SK-N-SH (cell line): ENCODE measurements around the gene NTM. TPM values are rescaled to one million over a fixed set of nuclear protein-coding genes. Genes with fewer than 3 reads are reported as not detected.

Experiments used
- CTCF ChIA-PET: fragments of 300-600, 350-600 bp; formaldehyde crosslinking; extraction: SDS; loops from one replicate; lab custom pipeline; 2021; lab: Yijun Ruan, JAX
- POLR2A ChIA-PET: fragments of 350-600 bp; sonication (Branson Sonifier 250); formaldehyde crosslinking; extraction: SDS; loops from one replicate; lab custom pipeline; 2020; ENCODE audit warnings: antibody characterized with exemption, inconsistent platforms; lab: Yijun Ruan, JAX
- DNase-seq: peaks from one replicate; pipeline ENCODE4 v3.0.0; 2012
- H2AFZ ChIP-seq: fragments of 200-600 bp; sonication (generic); 2 replicates; pipeline ENCODE4 v1.8.1; 2016; ENCODE audit warnings: antibody characterized with exemption, mild to moderate bottlenecking, low read depth
- H3F3A ChIP-seq: fragments of 200-600 bp; sonication (generic); replicated peaks from 2 replicates; pipeline ENCODE3; 2016; ENCODE audit warnings: antibody characterized with exemption, mild to moderate bottlenecking; ENCODE audit not compliant: insufficient read depth
- H3K27ac ChIP-seq, 2 experiments: fragments of 200-500 bp in 1 of 2; fragments of 200-600 bp in 1 of 2; sonication (Bioruptor generic) in 1 of 2; sonication (generic), shearing (Covaris generic) in 1 of 2; 2 replicates each; pipeline versions ENCODE4 v1.5.1 to v1.6.1; 2014 to 2016; ENCODE audit warnings: low read depth in 2 of 2, inconsistent platforms in 1 of 2, low read length in 1 of 2, mild to moderate bottlenecking in 1 of 2, mixed read lengths in 1 of 2
- H3K27me3 ChIP-seq: fragments of 200-600 bp; sonication (generic), shearing (Covaris generic); 2 replicates; pipeline ENCODE4 v1.6.1; 2016; ENCODE audit warnings: mixed run types; ENCODE audit not compliant: insufficient read depth
- H3K36me3 ChIP-seq, 2 experiments: fragments of 200-500 bp in 1 of 2; fragments of 200-600 bp in 1 of 2; sonication (Bioruptor generic) in 1 of 2; sonication (generic) in 1 of 2; replicated peaks in 1 of 2; 2 replicates each; pipeline versions ENCODE3 to v1.5.1; 2014 to 2016; ENCODE audit warnings: low read length in 1 of 2, mild to moderate bottlenecking in 1 of 2; ENCODE audit not compliant: insufficient read depth in 2 of 2, control insufficient read depth in 1 of 2
- H3K4me1 ChIP-seq, 2 experiments: fragments of 200-500 bp in 1 of 2; fragments of 200-600 bp in 1 of 2; sonication (Bioruptor generic) in 1 of 2; sonication (generic), shearing (Covaris generic) in 1 of 2; 2 replicates each; pipeline versions ENCODE4 v1.5.1 to v1.6.1; 2014 to 2016; ENCODE audit warnings: low read depth in 1 of 2, low read length in 1 of 2, mixed run types in 1 of 2; ENCODE audit not compliant: insufficient read depth in 2 of 2, control insufficient read depth in 1 of 2
- H3K4me2 ChIP-seq: fragments of 200-600 bp; sonication (generic), shearing (Covaris generic); 2 replicates; pipeline ENCODE4 v1.6.1; 2017; ENCODE audit warnings: mixed run types
- H3K4me3 ChIP-seq, 2 experiments: fragments of 200-500 bp in 1 of 2; fragments of 200-600 bp in 1 of 2; sonication (Bioruptor generic) in 1 of 2; sonication (generic), shearing (Covaris generic) in 1 of 2; 2 replicates each; pipeline versions ENCODE4 v1.5.1 to v1.8.1; 2014 to 2016; ENCODE audit warnings: low read depth in 2 of 2, inconsistent platforms in 1 of 2, low read length in 1 of 2, mild to moderate bottlenecking in 1 of 2, mixed read lengths in 1 of 2, moderate library complexity in 1 of 2
- H3K79me2 ChIP-seq: fragments of 200-600 bp; sonication (generic); 2 replicates; pipeline ENCODE4 v1.8.1; 2017; ENCODE audit warnings: mild to moderate bottlenecking; ENCODE audit not compliant: insufficient read depth
- H3K9ac ChIP-seq: fragments of 200-600 bp; sonication (generic); 2 replicates; pipeline ENCODE4 v1.6.1; 2017; ENCODE audit warnings: mixed run types
- H3K9me2 ChIP-seq: fragments of 200-600 bp; sonication (generic); 2 replicates; pipeline ENCODE4 v1.6.1; 2017; ENCODE audit warnings: mixed run types
- H3K9me3 ChIP-seq: fragments of 200-600 bp; sonication (generic); 2 replicates; pipeline ENCODE4 v1.6.1; 2017; ENCODE audit warnings: mixed run types, mild to moderate bottlenecking, moderate library complexity
- H4K20me1 ChIP-seq: fragments of 200-600 bp; sonication (generic); 2 replicates; pipeline ENCODE4 v1.6.1; 2017; ENCODE audit warnings: mild to moderate bottlenecking, mixed run types; ENCODE audit not compliant: insufficient read depth
- ELF1 ChIP-seq: IDR thresholded peaks from 2 replicates; pipeline ENCODE4 v1.4.0; 2012
- EZH2phosphoT487 ChIP-seq: fragments of 200-600 bp; sonication (generic); IDR thresholded peaks from 2 replicates; pipeline ENCODE4 v1.6.1; 2017; ENCODE audit warnings: low read depth, mixed run types, mild to moderate bottlenecking, antibody characterized with exemption, moderate library complexity, borderline replicate concordance
- FOSL2 ChIP-seq: IDR thresholded peaks from 2 replicates; pipeline ENCODE4 v1.4.0; 2012; ENCODE audit warnings: low read depth, mild to moderate bottlenecking, moderate library complexity, borderline replicate concordance
- GABPA ChIP-seq: IDR thresholded peaks from 2 replicates; pipeline ENCODE4 v1.4.0; 2012; ENCODE audit warnings: low read depth, mild to moderate bottlenecking
- IRF3 ChIP-seq: fragments of 150-350 bp; IDR thresholded peaks from 2 replicates; pipeline ENCODE4 v1.6.1; 2016; ENCODE audit warnings: mild to moderate bottlenecking, low read depth, low read length
- JUND ChIP-seq: IDR thresholded peaks from 2 replicates; pipeline ENCODE4 v1.4.0; 2012
- MAX ChIP-seq: IDR thresholded peaks from 2 replicates; pipeline ENCODE4 v1.4.0; 2012; ENCODE audit warnings: low read depth
- MEF2A ChIP-seq: IDR thresholded peaks from 2 replicates; pipeline ENCODE4 v1.4.0; 2012; ENCODE audit warnings: low read depth, borderline replicate concordance
- NFIC ChIP-seq: IDR thresholded peaks from 2 replicates; pipeline ENCODE4 v1.4.0; 2012; ENCODE audit warnings: borderline replicate concordance
- NRF1 ChIP-seq: IDR thresholded peaks from 2 replicates; pipeline ENCODE4 v1.6.1; 2012; ENCODE audit warnings: low read depth, mild to moderate bottlenecking, low read length
- POLR2AphosphoS5 ChIP-seq: IDR thresholded peaks from 2 replicates; pipeline ENCODE4 v1.6.1; 2012; ENCODE audit warnings: low read depth, low read length
- RAD21 ChIP-seq: IDR thresholded peaks from 2 replicates; pipeline ENCODE4 v1.6.1; 2012; ENCODE audit warnings: mild to moderate bottlenecking, low read length
- SMC3 ChIP-seq: IDR thresholded peaks from 2 replicates; pipeline ENCODE4 v1.6.1; 2012; ENCODE audit warnings: low read depth, low read length, improper control_type of control experiment
- TAF1 ChIP-seq: IDR thresholded peaks from 2 replicates; pipeline ENCODE4 v1.6.1; 2012; ENCODE audit warnings: low read depth, mild to moderate bottlenecking, low read length, moderate library complexity, borderline replicate concordance
- TCF12 ChIP-seq: IDR thresholded peaks from 2 replicates; pipeline ENCODE4 v1.4.0; 2012
- USF2 ChIP-seq: fragments of 150-350 bp; IDR thresholded peaks from 2 replicates; pipeline ENCODE4 v1.6.1; 2017; ENCODE audit warnings: antibody characterized with exemption, low read length, low read depth, borderline replicate concordance
- YY1 ChIP-seq: IDR thresholded peaks from 2 replicates; pipeline ENCODE4 v1.4.0; 2012; ENCODE audit warnings: low read depth, mild to moderate bottlenecking
- ZBTB33 ChIP-seq: IDR thresholded peaks from 2 replicates; pipeline ENCODE4 v1.4.0; 2012; ENCODE audit warnings: low read depth, borderline replicate concordance
- WGBS: methylation state at CpG from one replicate; pipeline ENCODE4 v1.1.6; 2017; ENCODE audit warnings: low lambda C conversion rate; 5-methylcytosine and 5-hydroxymethylcytosine counted together
- polyA plus RNA-seq, 3 experiments: library from polyadenylated mRNA; depleted of rRNA; stranded (reverse); fragments of >200 nt; gene quantifications; 2 replicates each; pipeline ENCODE4 v1.2.3, GENCODE V29; 2012

NTM gene
- polyA plus RNA-seq, 1 of the 3 experiments (the other 2 are of a cell fraction) = 20.0 TPM

GRCh38 chr11:131893103-131893890, 522.9 kb downstream of the NTM start:
- Histone ChIP-seq H2AFZ (no peak overlapping the region), H3K4me1 (peaks cover 4 to 28% of the 10 kb centered on the region in 2 experiments; a peak in 3 of 4 replicates), H3F3A (peaks cover 22% of the 10 kb centered on the region), H3K27ac (no peak overlapping the region), H3K9me2 (no peaks in the 10 kb centered on the region)
- WGBS = 86% methylated on average over 8 of the region's 8 CpGs
- no peak for DNase-seq
- no peak for TF ChIP-seq ELF1
- no peak for TF ChIP-seq IRF3
- TF ChIP-seq YY1 = no peak
- TF ChIP-seq USF2 = no peak
- no peak for TF ChIP-seq POLR2AphosphoS5
- no peak for TF ChIP-seq NFIC
- TF ChIP-seq NRF1 = no peak
- TF ChIP-seq TCF12 = no peak
- TF ChIP-seq RAD21 = no peak
- TF ChIP-seq TAF1 = no peak
- TF ChIP-seq GABPA = no peak
- no peak for TF ChIP-seq JUND
- no peak for TF ChIP-seq ZBTB33
- TF ChIP-seq, all 33 proteins: peak for 0
- ChIA-PET POLR2A (no interaction called here), CTCF (interaction anchor here (0.8 to 1.9 kb wide), 3 partner anchors 14 to 198 kb away, joined by 3 to 4 read pairs (median 3); no protein-coding TSS in a partner anchor)
- H3K36me3 ChIP-seq = no peaks in the 10 kb centered on the region
- H3K79me2 ChIP-seq = no peaks in the 10 kb centered on the region
- no peaks in the 10 kb centered on the region for H3K27me3 ChIP-seq
- H4K20me1 ChIP-seq = no peaks in the 10 kb centered on the region
- H3K4me3 ChIP-seq = no peak overlapping the region
- H3K4me2 ChIP-seq = no peak overlapping the region
- no peaks in the 10 kb centered on the region for H3K9me3 ChIP-seq
- no peak overlapping the region for H3K9ac ChIP-seq

- DNase-seq = no peak
- POLR2A ChIA-PET = no interaction called here
- TF ChIP-seq TAF1 (no peak), ZBTB33 (no peak), USF2 (no peak), SMC3 (no peak), EZH2phosphoT487 (no peak), MAX (no peak), MEF2A (no peak), YY1 (no peak), FOSL2 (no peak)
These were observed 523.6 kb downstream of the NTM start for GRCh38 chr11:131893988-131894387.

More at GRCh38 chr11:131893988-131894387, 523.6 kb downstream of the NTM start:
- CTCF ChIA-PET = interaction anchor here (1.0 kb wide), 1 partner anchor 199 kb away, joined by 3 read pairs; no protein-coding TSS in a partner anchor
- Histone ChIP-seq H3K4me3 (no peak overlapping the region), H3K4me1 (peaks cover 2 to 29% of the 10 kb centered on the region in 2 experiments; a peak in 3 of 4 replicates), H3K9ac (no peak overlapping the region), H3K36me3 (no peaks in the 10 kb centered on the region), H3K27me3 (no peaks in the 10 kb centered on the region), H3K9me3 (no peaks in the 10 kb centered on the region), H3F3A (peaks cover 24% of the 10 kb centered on the region), H3K9me2 (no peaks in the 10 kb centered on the region), H2AFZ (no peak overlapping the region), H4K20me1 (no peaks in the 10 kb centered on the region), H3K79me2 (no peaks in the 10 kb centered on the region), H3K27ac (no peak overlapping the region), H3K4me2 (no peak overlapping the region)
- 91% methylated on average over 5 of the region's 5 CpGs for WGBS
